Nephron progenitor cell (in vitro differentiated cells): Measurements from ENCODE around the gene FGD3.
A peak's percentile ranks its signal among the peaks of the same experiment; 100 is the strongest.
"Not testable (repeated sequence)": the region's sequence is repeated elsewhere in the genome, so short reads cannot be mapped to it uniquely, and the experiment has no call there.

ENCODE experiments used
- DNase-seq: peaks from one replicate; pipeline ENCODE4 v3.0.0; 2021
- H3K27ac Mint-ChIP-seq: 2 replicates; pipeline ENCODE4 v1.8.0; 2021; ENCODE audit warnings: mild to moderate bottlenecking, moderate library complexity, mixed read lengths
- H3K27me3 Mint-ChIP-seq: 2 replicates; pipeline ENCODE4 v1.8.0; 2021; ENCODE audit warnings: mild to moderate bottlenecking, low read depth, mixed read lengths; ENCODE audit not compliant: poor library complexity
- H3K36me3 Mint-ChIP-seq: 2 replicates; pipeline ENCODE4 v1.8.0; 2021; ENCODE audit warnings: low read depth, mixed read lengths
- H3K4me1 Mint-ChIP-seq: 2 replicates; pipeline ENCODE4 v1.8.0; 2021; ENCODE audit warnings: mixed read lengths
- H3K4me3 Mint-ChIP-seq: 2 replicates; pipeline ENCODE4 v1.8.0; 2021; ENCODE audit warnings: mild to moderate bottlenecking, moderate library complexity, mixed read lengths
- H3K9me3 Mint-ChIP-seq: 2 replicates; pipeline ENCODE4 v1.8.0; 2021; ENCODE audit warnings: mild to moderate bottlenecking, moderate library complexity, mixed read lengths
- TF ChIP-seq, protein P1 (sequence below): fragments of 200-600 bp; sonication (generic); IDR thresholded peaks from 2 replicates; pipeline ENCODE4 v1.5.0; 2021; ENCODE audit warnings: antibody characterized with exemption

Gene FGD3

DNA sequence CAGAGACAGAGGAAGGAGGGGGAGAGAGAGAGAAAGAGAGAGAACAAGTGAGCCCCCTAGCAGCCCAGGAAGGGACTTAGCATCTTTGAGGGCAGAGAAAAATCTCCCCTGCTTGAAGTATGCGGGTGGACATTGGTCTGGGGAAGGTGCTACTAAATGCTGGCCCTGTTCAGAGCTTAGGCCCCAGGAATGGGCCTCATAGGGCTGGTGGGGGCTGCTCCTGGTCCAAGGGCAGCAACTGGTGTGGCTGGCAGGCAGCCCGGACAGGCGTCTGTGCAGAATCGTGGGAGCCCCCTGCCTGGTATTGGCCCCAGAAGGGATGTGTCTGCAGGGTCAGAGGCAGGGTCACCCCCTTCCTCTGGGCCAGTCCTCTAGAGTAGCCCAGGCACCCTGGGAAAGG lies 63.4 kb downstream of the FGD3 start:
- TF ChIP-seq, protein P1, sequence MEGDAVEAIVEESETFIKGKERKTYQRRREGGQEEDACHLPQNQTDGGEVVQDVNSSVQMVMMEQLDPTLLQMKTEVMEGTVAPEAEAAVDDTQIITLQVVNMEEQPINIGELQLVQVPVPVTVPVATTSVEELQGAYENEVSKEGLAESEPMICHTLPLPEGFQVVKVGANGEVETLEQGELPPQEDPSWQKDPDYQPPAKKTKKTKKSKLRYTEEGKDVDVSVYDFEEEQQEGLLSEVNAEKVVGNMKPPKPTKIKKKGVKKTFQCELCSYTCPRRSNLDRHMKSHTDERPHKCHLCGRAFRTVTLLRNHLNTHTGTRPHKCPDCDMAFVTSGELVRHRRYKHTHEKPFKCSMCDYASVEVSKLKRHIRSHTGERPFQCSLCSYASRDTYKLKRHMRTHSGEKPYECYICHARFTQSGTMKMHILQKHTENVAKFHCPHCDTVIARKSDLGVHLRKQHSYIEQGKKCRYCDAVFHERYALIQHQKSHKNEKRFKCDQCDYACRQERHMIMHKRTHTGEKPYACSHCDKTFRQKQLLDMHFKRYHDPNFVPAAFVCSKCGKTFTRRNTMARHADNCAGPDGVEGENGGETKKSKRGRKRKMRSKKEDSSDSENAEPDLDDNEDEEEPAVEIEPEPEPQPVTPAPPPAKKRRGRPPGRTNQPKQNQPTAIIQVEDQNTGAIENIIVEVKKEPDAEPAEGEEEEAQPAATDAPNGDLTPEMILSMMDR, result no peak
- no peak for DNase-seq
- peaks cover 10% of the 10 kb centered on the region for H3K4me1 Mint-ChIP-seq
- H3K27me3 Mint-ChIP-seq, result no peaks in the 10 kb centered on the region
- H3K4me3 Mint-ChIP-seq, result no peak overlapping the region
- H3K9me3 Mint-ChIP-seq, result no peaks in the 10 kb centered on the region
- H3K36me3 Mint-ChIP-seq, result no peaks in the 10 kb centered on the region
- H3K27ac Mint-ChIP-seq, result peak overlapping the region; percentile 78

DNA sequence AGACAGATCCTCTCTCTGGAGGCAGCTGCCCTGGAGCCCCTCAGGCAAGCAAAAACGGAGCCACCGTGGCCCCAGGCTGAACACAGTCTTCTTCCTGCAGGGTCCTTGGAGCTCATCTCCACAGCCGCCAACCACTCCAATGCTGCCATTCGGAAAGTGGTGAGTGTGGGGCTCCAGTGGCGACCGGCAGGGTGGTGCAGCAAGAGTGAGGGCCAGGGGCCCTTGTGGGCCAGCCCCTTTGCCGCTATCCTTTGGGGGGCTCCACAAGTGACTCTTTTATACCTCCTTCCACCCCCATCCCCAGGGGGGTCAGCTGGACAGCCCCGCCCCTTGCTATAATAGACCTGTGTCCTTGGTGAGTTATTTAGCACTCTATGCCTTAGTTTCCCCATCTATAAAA lies 63.8 kb downstream of the FGD3 start:
- no peak for DNase-seq
- Mint-ChIP-seq H3K4me1 (peaks cover 10% of the 10 kb centered on the region), H3K4me3 (no peak overlapping the region), H3K27ac (no peak overlapping the region), H3K36me3 (no peaks in the 10 kb centered on the region), H3K27me3 (no peaks in the 10 kb centered on the region), H3K9me3 (no peaks in the 10 kb centered on the region)
- TF ChIP-seq, protein P1, result no peak

DNA sequence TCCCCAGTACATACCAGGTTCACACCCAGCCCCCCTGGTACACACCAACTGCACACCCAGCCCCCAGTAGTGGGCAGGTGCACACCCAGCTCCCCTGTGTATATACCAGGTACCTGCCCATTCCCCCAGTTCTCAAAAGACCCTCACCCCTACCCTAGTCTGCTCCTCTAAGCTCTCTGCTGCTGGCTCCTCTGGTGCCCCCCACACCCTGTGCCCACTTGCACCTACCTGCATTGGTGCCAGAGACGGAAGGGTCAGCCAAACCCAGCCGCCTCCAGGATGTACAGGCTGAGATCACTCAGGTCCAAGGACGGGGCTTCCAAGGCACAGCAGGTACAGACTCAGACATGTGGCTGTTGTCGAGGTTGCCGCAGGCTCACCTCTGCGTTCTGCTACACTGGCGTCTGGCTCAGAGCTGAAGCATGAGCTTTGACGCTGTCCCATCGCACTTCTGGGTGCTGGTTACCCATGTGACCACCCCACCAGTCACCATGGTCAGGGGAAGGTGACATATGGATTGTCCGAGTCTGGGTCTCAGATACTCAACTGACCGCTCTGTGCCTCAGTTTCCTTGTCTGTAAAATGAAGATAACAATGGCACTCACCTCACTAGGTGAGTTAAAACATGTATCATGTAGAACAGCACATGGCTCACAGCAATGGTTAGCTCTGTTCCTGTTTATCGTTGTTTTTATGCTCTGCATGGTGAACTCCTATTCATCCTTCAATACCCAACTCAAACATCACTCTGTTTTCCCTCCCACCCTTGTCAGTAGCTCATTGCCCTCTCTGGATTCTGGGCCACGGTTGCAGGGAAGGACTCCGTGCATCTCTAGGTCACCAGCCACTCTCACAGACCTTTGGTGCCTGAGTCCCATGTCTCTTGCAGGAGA lies 65.9 kb downstream of the FGD3 start:
- Mint-ChIP-seq H3K36me3 (no peaks in the 10 kb centered on the region), H3K4me3 (no peak overlapping the region), H3K9me3 (no peaks in the 10 kb centered on the region), H3K27ac (no peak overlapping the region), H3K27me3 (no peaks in the 10 kb centered on the region), H3K4me1 (peaks cover 10% of the 10 kb centered on the region)
- TF ChIP-seq, protein P1, result no peak
- no peak for DNase-seq

DNA sequence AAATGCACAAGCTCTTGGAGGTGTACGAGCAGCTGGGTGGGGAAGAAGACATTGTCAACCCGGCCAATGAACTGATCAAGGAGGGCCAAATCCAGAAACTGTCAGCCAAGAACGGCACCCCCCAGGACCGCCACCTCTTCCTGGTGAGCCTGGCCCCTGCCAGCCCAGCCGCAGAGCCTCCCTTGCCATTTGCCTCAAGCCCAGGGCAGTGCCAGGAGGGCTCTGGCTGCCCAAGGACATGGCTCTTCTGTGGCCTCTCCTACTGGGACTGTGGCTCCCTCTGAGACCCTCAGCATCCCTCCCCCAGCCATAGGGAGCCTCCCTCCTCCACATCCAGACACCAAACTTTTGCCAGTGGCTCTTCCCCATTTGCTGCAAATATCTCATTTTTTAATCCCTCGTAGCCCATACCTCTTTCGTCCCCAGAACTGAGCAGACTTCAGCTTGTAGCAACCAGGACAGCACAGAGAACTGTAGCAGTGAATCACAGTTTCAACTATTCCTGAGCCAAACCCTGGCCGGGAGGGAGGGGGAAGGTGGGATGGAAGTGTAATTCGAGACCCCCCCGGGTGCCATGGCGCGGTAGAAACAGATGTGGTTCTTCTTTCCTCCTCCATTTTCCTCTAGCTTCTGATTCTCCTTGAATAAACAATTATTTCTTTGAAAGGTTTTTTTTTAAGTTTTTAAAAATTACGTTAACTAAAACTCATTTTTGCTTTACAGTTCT lies 66.7 kb downstream of the FGD3 start:
- H3K27ac Mint-ChIP-seq, result peak overlapping the region; percentile 49
- TF ChIP-seq, protein P1, result no peak
- H3K9me3 Mint-ChIP-seq, result no peaks in the 10 kb centered on the region
- no peak for DNase-seq
- peaks cover 11% of the 10 kb centered on the region for H3K4me1 Mint-ChIP-seq
- no peaks in the 10 kb centered on the region for H3K27me3 Mint-ChIP-seq
- no peak overlapping the region for H3K4me3 Mint-ChIP-seq
- no peaks in the 10 kb centered on the region for H3K36me3 Mint-ChIP-seq

DNA sequence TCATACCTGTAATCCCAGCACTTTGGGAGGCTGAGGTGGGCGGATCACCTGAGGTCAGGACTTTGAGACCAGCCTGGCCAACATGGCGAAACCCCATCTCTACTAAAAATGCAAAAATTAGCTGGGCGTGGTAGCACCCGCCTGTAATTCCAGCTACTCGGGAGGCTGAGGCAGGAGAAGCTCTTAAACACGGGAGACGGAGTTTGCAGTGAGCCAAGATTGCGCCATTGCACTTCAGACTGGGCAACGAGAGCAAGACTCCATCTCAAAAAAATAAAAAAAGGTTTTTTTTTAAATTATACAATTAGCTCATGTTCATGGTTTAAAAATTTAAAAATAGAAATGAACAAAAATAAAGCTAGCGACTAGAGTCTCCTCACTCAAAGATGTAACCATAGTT lies 67.9 kb downstream of the FGD3 start:
- H3K4me1 Mint-ChIP-seq, result peaks cover 18% of the 10 kb centered on the region
- not testable (repeated sequence) for H3K4me3 Mint-ChIP-seq, H3K36me3 Mint-ChIP-seq, H3K27me3 Mint-ChIP-seq, DNase-seq, H3K9me3 Mint-ChIP-seq, H3K27ac Mint-ChIP-seq

DNA sequence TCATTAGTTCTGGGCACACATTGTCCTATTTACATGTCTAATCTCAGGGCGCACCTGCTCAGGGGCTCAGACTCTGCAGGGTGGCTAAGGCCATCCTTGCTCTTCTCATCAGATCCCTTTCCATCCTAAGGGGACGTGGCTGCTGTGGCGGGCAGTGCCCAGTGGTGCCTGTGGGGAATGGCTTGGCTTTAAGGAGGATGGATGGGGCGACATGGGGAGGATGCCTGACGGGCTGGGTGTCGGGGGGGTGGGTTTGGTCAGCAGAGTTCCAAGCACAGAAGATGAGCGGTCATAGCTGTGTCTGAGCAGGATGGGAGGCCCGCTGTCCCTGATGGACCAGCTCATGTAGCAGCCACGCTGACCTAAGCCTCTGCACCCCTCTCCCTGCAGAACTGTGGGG lies 70.3 kb downstream of the FGD3 start:
- H3K4me1 Mint-ChIP-seq, result peaks cover 33% of the 10 kb centered on the region

More for the DNA sequence above, 70.3 kb downstream of the FGD3 start:
- no peak for DNase-seq
- no peaks in the 10 kb centered on the region for H3K9me3 Mint-ChIP-seq
- H3K4me3 Mint-ChIP-seq, result no peak overlapping the region
- TF ChIP-seq, protein P1, result no peak
- H3K36me3 Mint-ChIP-seq, result no peaks in the 10 kb centered on the region
- H3K27me3 Mint-ChIP-seq, result no peaks in the 10 kb centered on the region
- H3K27ac Mint-ChIP-seq, result no peak overlapping the region
